T47D (cell line): ENCODE measurements around the gene C19orf25.

ENCODE experiments used
- DNase-seq, 2 experiments: peaks; one replicate each; pipeline versions ENCODE4 v3.0.0 to v3.0.0-alpha.2; 2011 to 2012; ENCODE audit warnings: low read depth in 1 of 2, low spot score in 1 of 2
- JUND ChIP-seq: IDR thresholded peaks from 2 replicates; pipeline ENCODE4 v1.6.1; 2012; ENCODE audit warnings: low read depth
- in situ Hi-C: cut with HindIII; loops from 2 replicates; pipeline ENCODE4 v1.10.0; 2016; ENCODE audit warnings: low sequenced_read_pairs, low pct_unique_long_range_greater_than_20kb

Gene C19orf25

GRCh38 chr19:1435378-1435989 lies 43.5 kb downstream of the C19orf25 start:
- TF ChIP-seq JUND: no peak
- DNase-seq: no peak
- in situ Hi-C loops: no loop called here

GRCh38 chr19:1434577-1435060 lies 44.4 kb downstream of the C19orf25 start:
- TF ChIP-seq JUND: no peak
- DNase-seq: no peak
- in situ Hi-C loops: no loop called here

- DNase-seq: no peak
- in situ Hi-C loops: no loop called here
- TF ChIP-seq JUND: no peak
Observed at GRCh38 chr19:1434040-1434366, 45.0 kb downstream of the C19orf25 start.

GRCh38 chr19:1433119-1434039 lies 45.6 kb downstream of the C19orf25 start:
- no peak for TF ChIP-seq JUND
- in situ Hi-C loops: no loop called here
- DNase-seq: no peak

GRCh38 chr19:1432507-1432887 lies 46.5 kb downstream of the C19orf25 start:
- TF ChIP-seq JUND: no peak
- DNase-seq: no peak
- in situ Hi-C loops: no loop called here

DNA sequence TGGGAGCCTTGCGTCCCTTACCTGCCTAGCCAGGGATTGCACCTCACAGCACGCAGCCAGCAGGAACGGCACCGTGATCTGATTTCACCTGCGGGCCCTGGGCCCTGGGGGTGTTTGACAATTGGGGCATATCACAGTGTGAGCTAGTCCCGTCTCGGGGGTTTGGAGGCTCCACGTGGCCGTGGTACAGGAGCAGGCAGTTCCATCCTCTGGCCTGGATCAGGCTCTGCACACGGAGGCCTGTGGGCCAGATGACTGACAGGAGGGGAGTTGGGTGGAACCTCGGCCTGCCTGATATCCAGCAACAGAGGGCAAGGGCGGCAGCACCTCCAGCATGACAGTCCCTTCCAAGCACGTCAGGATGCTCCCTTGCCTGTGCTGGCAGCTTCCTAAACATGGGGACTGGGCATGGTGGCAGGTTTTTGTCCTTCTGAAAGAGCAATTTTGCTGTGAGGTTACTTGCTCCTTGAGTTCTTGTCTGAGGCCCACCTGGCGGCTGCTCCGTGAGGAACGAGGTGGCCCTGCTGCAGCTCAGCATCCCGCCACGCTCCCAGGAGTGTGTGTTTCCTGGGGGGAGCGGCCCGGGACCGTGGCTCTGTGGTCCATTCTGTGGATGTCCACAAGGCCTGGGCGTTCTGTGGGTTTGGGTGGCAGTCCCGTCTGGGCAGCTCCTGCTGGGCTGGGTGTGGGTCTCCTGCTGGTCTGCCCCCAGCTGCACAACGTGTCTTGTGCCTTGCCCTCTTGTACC lies 47.1 kb downstream of the C19orf25 start:
- in situ Hi-C loops: no loop called here
- no peak for TF ChIP-seq JUND
- DNase-seq: no peak

DNA sequence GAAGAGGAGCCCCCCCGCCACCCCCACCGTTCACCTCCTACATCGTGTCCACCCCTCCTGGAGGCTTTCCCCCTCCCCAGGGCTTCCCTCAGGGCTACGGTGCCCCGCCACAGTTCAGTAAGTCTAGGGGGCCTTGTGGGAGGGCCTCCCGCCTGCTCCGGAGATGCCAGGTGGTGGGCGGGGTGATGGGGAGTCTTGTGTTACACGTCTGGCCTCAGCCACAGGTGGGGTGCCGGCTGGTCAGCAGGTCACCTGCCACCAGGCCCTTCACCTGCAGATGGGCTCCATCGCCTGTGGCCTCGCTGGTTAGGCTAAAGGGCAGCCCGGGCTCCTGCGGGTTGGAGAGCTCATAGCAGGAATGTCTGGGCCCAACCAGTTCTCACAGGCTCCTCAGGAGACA lies 48.8 kb downstream of the C19orf25 start:
- no peak for TF ChIP-seq JUND
- no peak for DNase-seq
- in situ Hi-C loops: no loop called here

GRCh38 chr19:1429750-1430149 lies 49.3 kb downstream of the C19orf25 start:
- in situ Hi-C loops: no loop called here
- TF ChIP-seq JUND: no peak
- no peak for DNase-seq

DNA sequence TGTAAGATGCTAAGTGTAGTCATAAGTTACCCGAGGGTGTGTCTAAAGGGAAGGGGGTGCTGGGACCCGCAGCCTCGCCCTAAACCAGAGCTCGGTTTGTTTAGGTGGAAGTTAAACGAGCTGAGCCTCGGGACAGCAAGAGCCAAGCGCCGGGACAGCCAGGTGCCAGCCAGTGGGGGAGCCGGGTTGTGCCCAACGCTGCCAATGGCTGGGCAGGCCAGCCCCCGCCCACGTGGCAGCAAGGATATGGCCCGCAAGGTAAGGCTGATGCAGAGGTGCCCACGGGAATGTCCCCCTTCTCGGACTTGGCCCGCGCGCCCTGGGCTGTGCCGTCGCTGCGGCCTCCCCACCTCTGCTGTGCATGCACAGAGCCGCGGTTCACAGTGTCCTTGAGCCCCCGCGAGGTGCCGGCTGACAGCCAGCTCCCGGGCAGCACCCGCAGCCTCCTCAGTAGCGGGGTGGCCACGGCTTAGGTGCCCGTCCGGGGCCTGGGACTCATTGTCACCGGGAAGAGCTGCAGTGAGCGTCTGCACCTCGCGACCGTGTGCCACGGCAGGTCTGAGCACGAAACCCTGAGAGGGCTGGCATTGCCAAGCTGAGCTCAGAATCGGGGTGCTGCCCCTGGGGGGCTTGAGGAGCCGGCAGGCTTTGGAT lies 50.1 kb downstream of the C19orf25 start:
- in situ Hi-C loops: no loop called here
- TF ChIP-seq JUND: no peak
- DNase-seq: no peak

- no peak for TF ChIP-seq JUND
- in situ Hi-C loops: no loop called here
- DNase-seq: no peak
Observed at GRCh38 chr19:1427221-1427920, 51.6 kb downstream of the C19orf25 start.

GRCh38 chr19:1426736-1427135 lies 52.3 kb downstream of the C19orf25 start:
- TF ChIP-seq JUND: no peak
- no peak for DNase-seq
- in situ Hi-C loops: no loop called here

DNA sequence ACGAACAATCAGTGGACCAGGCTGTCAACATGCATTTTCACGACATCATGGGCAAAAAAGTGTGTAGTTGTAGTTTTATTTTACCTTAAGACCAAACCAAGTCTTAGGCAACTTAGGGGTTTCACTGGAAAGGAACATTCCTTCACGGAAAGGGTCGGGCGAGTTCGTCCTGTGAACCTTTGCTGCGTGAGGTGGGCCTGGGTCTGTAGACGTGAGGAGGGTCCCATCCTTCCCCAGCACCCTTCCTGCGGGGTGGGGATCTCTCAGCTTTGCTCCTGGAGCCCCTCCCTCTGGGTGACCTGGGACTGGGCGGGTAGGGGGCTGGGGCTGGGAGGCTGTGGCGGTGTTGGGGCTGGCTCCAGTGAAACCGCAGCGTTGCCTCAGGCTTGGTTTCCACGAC lies 53.1 kb downstream of the C19orf25 start:
- no peak for DNase-seq
- no peak for TF ChIP-seq JUND
- in situ Hi-C loops: no loop called here
